ENCODE data around the gene ING4.

GRCh38 chr12:6650832-6651231, 12.1 kb downstream of the ING4 start:
- TF ChIP-seq, protein P1, sequence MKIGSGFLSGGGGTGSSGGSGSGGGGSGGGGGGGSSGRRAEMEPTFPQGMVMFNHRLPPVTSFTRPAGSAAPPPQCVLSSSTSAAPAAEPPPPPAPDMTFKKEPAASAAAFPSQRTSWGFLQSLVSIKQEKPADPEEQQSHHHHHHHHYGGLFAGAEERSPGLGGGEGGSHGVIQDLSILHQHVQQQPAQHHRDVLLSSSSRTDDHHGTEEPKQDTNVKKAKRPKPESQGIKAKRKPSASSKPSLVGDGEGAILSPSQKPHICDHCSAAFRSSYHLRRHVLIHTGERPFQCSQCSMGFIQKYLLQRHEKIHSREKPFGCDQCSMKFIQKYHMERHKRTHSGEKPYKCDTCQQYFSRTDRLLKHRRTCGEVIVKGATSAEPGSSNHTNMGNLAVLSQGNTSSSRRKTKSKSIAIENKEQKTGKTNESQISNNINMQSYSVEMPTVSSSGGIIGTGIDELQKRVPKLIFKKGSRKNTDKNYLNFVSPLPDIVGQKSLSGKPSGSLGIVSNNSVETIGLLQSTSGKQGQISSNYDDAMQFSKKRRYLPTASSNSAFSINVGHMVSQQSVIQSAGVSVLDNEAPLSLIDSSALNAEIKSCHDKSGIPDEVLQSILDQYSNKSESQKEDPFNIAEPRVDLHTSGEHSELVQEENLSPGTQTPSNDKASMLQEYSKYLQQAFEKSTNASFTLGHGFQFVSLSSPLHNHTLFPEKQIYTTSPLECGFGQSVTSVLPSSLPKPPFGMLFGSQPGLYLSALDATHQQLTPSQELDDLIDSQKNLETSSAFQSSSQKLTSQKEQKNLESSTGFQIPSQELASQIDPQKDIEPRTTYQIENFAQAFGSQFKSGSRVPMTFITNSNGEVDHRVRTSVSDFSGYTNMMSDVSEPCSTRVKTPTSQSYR (CRISPR knock-in tag; IDR thresholded peaks at IDR 0.05) = no peak
- TF ChIP-seq, protein P2, sequence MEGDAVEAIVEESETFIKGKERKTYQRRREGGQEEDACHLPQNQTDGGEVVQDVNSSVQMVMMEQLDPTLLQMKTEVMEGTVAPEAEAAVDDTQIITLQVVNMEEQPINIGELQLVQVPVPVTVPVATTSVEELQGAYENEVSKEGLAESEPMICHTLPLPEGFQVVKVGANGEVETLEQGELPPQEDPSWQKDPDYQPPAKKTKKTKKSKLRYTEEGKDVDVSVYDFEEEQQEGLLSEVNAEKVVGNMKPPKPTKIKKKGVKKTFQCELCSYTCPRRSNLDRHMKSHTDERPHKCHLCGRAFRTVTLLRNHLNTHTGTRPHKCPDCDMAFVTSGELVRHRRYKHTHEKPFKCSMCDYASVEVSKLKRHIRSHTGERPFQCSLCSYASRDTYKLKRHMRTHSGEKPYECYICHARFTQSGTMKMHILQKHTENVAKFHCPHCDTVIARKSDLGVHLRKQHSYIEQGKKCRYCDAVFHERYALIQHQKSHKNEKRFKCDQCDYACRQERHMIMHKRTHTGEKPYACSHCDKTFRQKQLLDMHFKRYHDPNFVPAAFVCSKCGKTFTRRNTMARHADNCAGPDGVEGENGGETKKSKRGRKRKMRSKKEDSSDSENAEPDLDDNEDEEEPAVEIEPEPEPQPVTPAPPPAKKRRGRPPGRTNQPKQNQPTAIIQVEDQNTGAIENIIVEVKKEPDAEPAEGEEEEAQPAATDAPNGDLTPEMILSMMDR (IDR thresholded peaks at IDR 0.05) = no peak
- TF ChIP-seq, protein P3, sequence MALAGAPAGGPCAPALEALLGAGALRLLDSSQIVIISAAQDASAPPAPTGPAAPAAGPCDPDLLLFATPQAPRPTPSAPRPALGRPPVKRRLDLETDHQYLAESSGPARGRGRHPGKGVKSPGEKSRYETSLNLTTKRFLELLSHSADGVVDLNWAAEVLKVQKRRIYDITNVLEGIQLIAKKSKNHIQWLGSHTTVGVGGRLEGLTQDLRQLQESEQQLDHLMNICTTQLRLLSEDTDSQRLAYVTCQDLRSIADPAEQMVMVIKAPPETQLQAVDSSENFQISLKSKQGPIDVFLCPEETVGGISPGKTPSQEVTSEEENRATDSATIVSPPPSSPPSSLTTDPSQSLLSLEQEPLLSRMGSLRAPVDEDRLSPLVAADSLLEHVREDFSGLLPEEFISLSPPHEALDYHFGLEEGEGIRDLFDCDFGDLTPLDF (CRISPR knock-in tag; IDR thresholded peaks at IDR 0.05) = no peak
- TF ChIP-seq ATF2 (CRISPR knock-in tag; IDR thresholded peaks at IDR 0.05; ENCODE audit: borderline replicate concordance, low read depth) = no peak
- TF ChIP-seq SP1 (CRISPR knock-in tag; conservative IDR thresholded peaks at IDR 0.05) = no peak
- no peak for TF ChIP-seq JUN (CRISPR knock-in tag; IDR thresholded peaks at IDR 0.05)
- TF ChIP-seq ZNF138 (CRISPR knock-in tag; conservative IDR thresholded peaks at IDR 0.05) = no peak
